Esophagus squamous epithelium (tissue), 5 donors: ENCODE results near the gene MED23. TPM values are rescaled to one million over a fixed set of nuclear protein-coding genes. Genes with fewer than 3 reads are reported as not detected.

Experiments
- DNase-seq: peaks from one replicate; lab custom pipeline; 2025; lab: John Stamatoyannopoulos, UW
- H3K27ac ChIP-seq, 4 donors: fragments of 200-600 bp; sonication (generic); one replicate each; pipeline ENCODE4 v1.5.1; 2016 to 2019; ENCODE audit warnings: mild to moderate bottlenecking in 1 of 4
- H3K27me3 ChIP-seq, 4 donors: fragments of 200-600 bp; sonication (generic); 1 replicate in 3 of 4; 2 replicates in 1 of 4; pipeline versions ENCODE4 v1.5.1 to v1.6.0; 2017 to 2021; ENCODE audit warnings: antibody characterized with exemption in 1 of 4
- H3K36me3 ChIP-seq, 3 donors: fragments of 200-600 bp; sonication (generic); one replicate each; pipeline ENCODE4 v1.5.1; 2016 to 2019
- H3K4me1 ChIP-seq, 3 donors: fragments of 200-600 bp; sonication (generic); one replicate each; pipeline ENCODE4 v1.5.1; 2017 to 2019
- H3K4me3 ChIP-seq, 4 donors: fragments of 200-600 bp; sonication (generic); 1 replicate in 3 of 4; 2 replicates in 1 of 4; pipeline ENCODE4 v1.5.1; 2016 to 2019; ENCODE audit warnings: mild to moderate bottlenecking in 2 of 4, moderate library complexity in 1 of 4
- H3K9me3 ChIP-seq, 3 donors: fragments of 200-600 bp; sonication (generic); one replicate each; pipeline ENCODE4 v1.5.1; 2016 to 2019
- POLR2A ChIP-seq, 4 donors: fragments of 450-650 bp; IDR thresholded peaks; one replicate each; pipeline ENCODE4 v1.6.1; 2017; ENCODE audit warnings: antibody characterized with exemption in 4 of 4, mild to moderate bottlenecking in 4 of 4, moderate library complexity in 3 of 4
- WGBS, 2 donors: methylation state at CpG; one replicate each; pipeline ENCODE4 v1.1.5; 2018; 5-methylcytosine and 5-hydroxymethylcytosine counted together
- intact Hi-C: fragments of 100-400 bp; cut with DNase I; formaldehyde crosslinking; loops from one replicate; pipeline ENCODE4 v1.15.0; 2022
- total RNA-seq, 4 donors: library from RNA; depleted of rRNA; stranded (reverse); fragments of >200 nt; gene quantifications; one replicate each; pipeline ENCODE4 v1.1.0, GENCODE V29; 2016
- TF ChIP-seq, protein P1 (sequence below), 6 experiments: fragments of 450-650 bp in 4 of 6; fragments of 200-600 bp in 2 of 6; sonication (generic) in 2 of 6; IDR thresholded peaks; one replicate each; pipeline ENCODE4 v1.5.1; 2016 to 2019; ENCODE audit warnings: antibody characterized with exemption in 6 of 6, mild to moderate bottlenecking in 4 of 6, moderate library complexity in 4 of 6
- donor health status: DM: yes; HTN: yes; CAD: no.

Gene MED23
- total RNA-seq, 4 donors from 2014 or later: 12.2 to 31.9 (median 20.1) TPM

DNA sequence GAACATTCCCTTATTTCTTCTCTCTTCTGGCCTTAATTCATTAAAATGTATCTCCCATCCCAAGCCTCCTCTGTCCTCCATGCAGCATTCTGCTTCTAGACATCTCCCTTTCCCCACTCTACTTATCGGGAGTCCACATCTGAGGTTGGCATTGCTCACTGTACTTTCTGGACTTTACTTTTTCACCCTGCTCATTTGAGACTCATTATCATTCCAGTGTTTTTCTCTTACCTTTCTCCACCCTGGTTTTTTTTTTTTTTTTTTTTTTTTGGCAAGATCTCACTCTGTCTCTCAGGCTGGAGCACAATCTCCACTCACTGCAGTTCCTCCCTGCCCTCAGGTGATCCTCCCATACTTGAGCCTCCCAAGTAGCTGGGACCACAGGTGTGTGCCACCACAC, 13.5 kb upstream of the MED23 start:
- Histone ChIP-seq H3K9me3 (no peaks in the 10 kb centered on the region), H3K4me3 (no peak overlapping the region), H3K27me3 (no peaks in the 10 kb centered on the region), H3K27ac (no peak overlapping the region), H3K36me3 (no peaks in the 10 kb centered on the region), H3K4me1 (no peaks in the 10 kb centered on the region)
- 85 to 89% methylated on average over 1 of the region's 1 CpG for WGBS, 2 donors
- DNase-seq: no peak
- intact Hi-C loops: no loop called here
- TF ChIP-seq, protein P1, sequence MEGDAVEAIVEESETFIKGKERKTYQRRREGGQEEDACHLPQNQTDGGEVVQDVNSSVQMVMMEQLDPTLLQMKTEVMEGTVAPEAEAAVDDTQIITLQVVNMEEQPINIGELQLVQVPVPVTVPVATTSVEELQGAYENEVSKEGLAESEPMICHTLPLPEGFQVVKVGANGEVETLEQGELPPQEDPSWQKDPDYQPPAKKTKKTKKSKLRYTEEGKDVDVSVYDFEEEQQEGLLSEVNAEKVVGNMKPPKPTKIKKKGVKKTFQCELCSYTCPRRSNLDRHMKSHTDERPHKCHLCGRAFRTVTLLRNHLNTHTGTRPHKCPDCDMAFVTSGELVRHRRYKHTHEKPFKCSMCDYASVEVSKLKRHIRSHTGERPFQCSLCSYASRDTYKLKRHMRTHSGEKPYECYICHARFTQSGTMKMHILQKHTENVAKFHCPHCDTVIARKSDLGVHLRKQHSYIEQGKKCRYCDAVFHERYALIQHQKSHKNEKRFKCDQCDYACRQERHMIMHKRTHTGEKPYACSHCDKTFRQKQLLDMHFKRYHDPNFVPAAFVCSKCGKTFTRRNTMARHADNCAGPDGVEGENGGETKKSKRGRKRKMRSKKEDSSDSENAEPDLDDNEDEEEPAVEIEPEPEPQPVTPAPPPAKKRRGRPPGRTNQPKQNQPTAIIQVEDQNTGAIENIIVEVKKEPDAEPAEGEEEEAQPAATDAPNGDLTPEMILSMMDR (IDR thresholded peaks at IDR 0.05): no peak
- TF ChIP-seq POLR2A (IDR thresholded peaks at IDR 0.05): no peak

DNA sequence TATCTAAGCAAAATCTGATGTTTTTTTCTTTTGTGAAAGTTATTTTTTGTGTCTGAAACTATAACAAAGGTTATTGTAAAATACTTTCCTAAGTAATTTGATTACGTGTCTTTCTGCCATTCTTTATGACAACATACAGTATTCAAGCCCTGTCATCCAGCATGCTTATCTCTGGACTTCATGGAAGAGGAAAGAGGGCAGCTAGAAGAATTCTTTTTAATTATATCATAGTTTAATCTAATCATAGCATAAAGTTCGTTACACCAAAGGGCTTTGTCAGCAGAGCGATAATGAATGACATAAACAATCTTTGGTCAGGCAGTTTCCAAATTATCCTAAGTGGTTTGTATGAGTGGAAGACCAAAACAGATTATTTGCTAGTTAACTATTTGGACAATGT, 12.5 kb upstream of the MED23 start:
- WGBS, 2 donors: 89 to 91% methylated on average over 3 of the region's 3 CpGs
- Histone ChIP-seq H3K27me3 (no peaks in the 10 kb centered on the region), H3K4me3 (no peak overlapping the region), H3K36me3 (no peaks in the 10 kb centered on the region), H3K9me3 (no peaks in the 10 kb centered on the region), H3K27ac (no peak overlapping the region), H3K4me1 (no peaks in the 10 kb centered on the region)
- intact Hi-C loops: no loop called here
- TF ChIP-seq, protein P1 (IDR thresholded peaks at IDR 0.05): no peak
- TF ChIP-seq POLR2A (IDR thresholded peaks at IDR 0.05): no peak
- DNase-seq: no peak

DNA sequence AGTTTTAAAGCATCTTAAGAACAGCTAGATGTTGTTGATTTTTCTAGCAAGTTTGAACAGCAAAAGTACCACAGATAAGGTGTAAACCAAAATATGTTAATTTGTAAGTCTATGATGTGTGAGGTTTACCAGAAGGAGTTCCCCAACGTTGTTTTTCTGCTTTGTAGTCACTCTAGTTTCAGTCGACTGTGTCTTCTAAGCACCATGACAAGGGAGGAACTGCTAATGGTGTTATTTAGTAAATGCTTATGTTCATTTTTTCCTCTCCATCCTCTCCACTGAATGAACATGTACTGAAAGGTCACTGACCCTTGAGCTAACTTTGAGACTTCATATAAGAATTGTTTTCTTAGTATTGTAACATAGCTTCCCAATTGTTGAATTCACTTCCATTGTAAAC, 12.1 kb upstream of the MED23 start:
- H3K27me3 ChIP-seq: no peaks in the 10 kb centered on the region
- no peak for DNase-seq
- no peaks in the 10 kb centered on the region for H3K9me3 ChIP-seq
- 30 to 38% methylated on average over 2 of the region's 2 CpGs for WGBS, 2 donors
- H3K4me3 ChIP-seq: no peak overlapping the region
- TF ChIP-seq, protein P1 (IDR thresholded peaks at IDR 0.05): no peak
- TF ChIP-seq POLR2A (IDR thresholded peaks at IDR 0.05): no peak
- no peaks in the 10 kb centered on the region for H3K4me1 ChIP-seq
- intact Hi-C loops: no loop called here
- no peak overlapping the region for H3K27ac ChIP-seq
- H3K36me3 ChIP-seq: no peaks in the 10 kb centered on the region

DNA sequence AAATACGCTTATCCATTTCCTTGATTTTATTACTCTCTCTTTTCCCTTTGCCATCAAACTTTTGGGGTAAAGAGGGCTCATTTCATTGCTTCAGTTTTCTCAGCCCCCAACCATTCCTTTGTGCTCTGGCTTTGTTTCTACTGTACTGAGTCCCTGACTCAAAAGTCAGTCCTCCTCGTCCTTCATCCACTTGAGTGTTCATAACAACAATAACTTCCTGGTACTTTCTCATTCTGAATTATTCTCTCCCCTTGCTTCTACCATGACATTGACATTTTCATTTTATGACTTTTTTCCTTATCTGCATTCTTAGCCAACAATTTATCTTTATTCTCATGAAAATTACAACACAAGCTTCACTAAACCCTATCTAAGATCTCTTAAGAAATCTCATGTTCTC, 10.0 kb upstream of the MED23 start:
- no peaks in the 10 kb centered on the region for H3K27me3 ChIP-seq
- no peak for DNase-seq
- intact Hi-C loops: no loop called here
- no peaks in the 10 kb centered on the region for H3K4me1 ChIP-seq
- H3K36me3 ChIP-seq: no peaks in the 10 kb centered on the region
- whole genome bisulfite sequencing, 2 donors: 80 to 90% methylated on average over 2 of the region's 2 CpGs
- no peak overlapping the region for H3K27ac ChIP-seq
- H3K9me3 ChIP-seq: no peaks in the 10 kb centered on the region
- no peak for TF ChIP-seq POLR2A (IDR thresholded peaks at IDR 0.05)
- TF ChIP-seq, protein P1 (IDR thresholded peaks at IDR 0.05): no peak
- no peak overlapping the region for H3K4me3 ChIP-seq

DNA sequence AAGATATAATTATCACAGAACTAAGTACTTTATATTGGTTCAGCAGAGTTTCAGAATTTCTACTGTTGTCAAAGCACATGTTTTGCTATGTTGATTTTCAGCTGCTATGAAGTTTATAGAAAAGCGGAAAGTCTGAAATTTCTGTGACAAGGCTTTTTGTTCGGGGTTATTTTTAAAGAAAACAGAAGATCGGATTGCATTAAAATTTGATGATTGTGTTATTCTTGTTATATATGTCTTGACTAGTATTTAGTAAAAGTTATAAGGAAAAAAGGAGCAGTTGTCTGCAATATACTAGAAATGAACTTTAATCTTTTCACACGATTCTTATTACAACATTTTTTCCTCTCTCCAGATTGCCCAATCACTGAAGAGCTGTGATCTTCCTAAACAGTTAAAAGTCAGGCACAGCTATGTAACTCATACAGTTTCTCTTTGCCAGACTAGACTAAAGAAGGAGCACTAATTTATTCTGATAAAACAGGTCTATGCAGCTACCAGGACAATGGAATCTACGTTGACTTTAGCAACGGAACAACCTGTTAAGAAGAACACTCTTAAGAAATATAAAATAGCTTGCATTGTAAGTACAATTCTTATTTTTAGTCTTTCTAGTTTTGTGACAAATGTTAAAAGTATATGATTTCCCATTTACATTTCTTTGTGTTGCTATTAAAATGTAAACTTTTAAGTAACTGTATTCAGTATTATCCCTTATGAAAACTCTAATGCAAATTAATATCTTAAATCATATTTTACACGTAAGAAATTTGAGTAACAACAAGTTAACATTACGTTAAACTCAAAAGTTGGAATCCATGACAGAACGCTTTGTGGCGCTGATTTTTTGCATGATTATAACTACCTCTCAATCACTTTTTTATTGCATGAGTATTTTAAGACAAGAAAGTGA, 9.1 kb upstream of the MED23 start, which contains the start of gene ENPP3:
Gene ENPP3, plus strand, starts transcription at position 423 of the 913 bp plus-strand sequence. Its CDS starts 83 bp downstream, at position 506.
- H3K4me1 ChIP-seq: no peaks in the 10 kb centered on the region
- H3K27ac ChIP-seq: no peak within 1 kb of the TSS
- TF ChIP-seq, protein P1 (IDR thresholded peaks at IDR 0.05): no peak
- no peak for TF ChIP-seq POLR2A (IDR thresholded peaks at IDR 0.05)
- H3K9me3 ChIP-seq: no peaks in the 10 kb centered on the region
- H3K27me3 ChIP-seq: no peaks in the 10 kb centered on the region
- H3K36me3 ChIP-seq: no peaks in the 10 kb centered on the region
- no peak for DNase-seq
- 68 to 74% methylated on average over 10 of the region's 10 CpGs for whole genome bisulfite sequencing, 2 donors
- H3K4me3 ChIP-seq: no peak within 1 kb of the TSS
- intact Hi-C loops: no loop called here
